Activated naive CD8-positive, alpha-beta T cell treated with anti-CD3 and anti-CD28 coated beads, Interleukin-2, amount 10 ng/mL, durations not matched to agents 7 days and 5 days (primary cell): ENCODE data around the gene ZNF410. TPM values are rescaled to one million over a fixed set of nuclear protein-coding genes. Genes with fewer than 3 reads are reported as not detected.

Experiments used
- ATAC-seq: fragments of 150-1000 bp; cut with Tn5 transposase; one replicate; pipeline ENCODE4 v1.10.0; 2021; ENCODE audit warnings: low read depth, moderate library complexity
- POLR2A ChIA-PET: fragments of 350-600 bp; sonication (Branson Sonifier 250); formaldehyde crosslinking; loops from one replicate; lab custom pipeline; 2021; ENCODE audit warnings: antibody characterized with exemption; lab: Charles Lee
- DNase-seq: peaks from one replicate; pipeline ENCODE4 v3.0.0; 2021
- H3K27ac Mint-ChIP-seq: one replicate; pipeline ENCODE4 v1.8.0; 2022; ENCODE audit warnings: mild to moderate bottlenecking, mixed read lengths
- H3K27me3 Mint-ChIP-seq: one replicate; pipeline ENCODE4 v1.8.0; 2022; ENCODE audit warnings: mild to moderate bottlenecking, moderate library complexity, mixed read lengths
- H3K36me3 Mint-ChIP-seq: one replicate; pipeline ENCODE4 v1.8.0; 2021; ENCODE audit warnings: mild to moderate bottlenecking, mixed read lengths
- H3K4me1 Mint-ChIP-seq: one replicate; pipeline ENCODE4 v1.8.0; 2021; ENCODE audit warnings: mixed read lengths
- H3K4me3 Mint-ChIP-seq: one replicate; pipeline ENCODE4 v1.8.0; 2022; ENCODE audit warnings: mild to moderate bottlenecking, moderate library complexity, mixed read lengths
- H3K9me3 Mint-ChIP-seq: one replicate; pipeline ENCODE4 v1.8.0; 2021; ENCODE audit warnings: mixed read lengths
- total RNA-seq, 2 experiments: library from RNA; stranded (reverse); gene quantifications; one replicate each; pipeline ENCODE4 v1.2.3, GENCODE V29; 2021

The ZNF410 gene
- total RNA-seq, 2 experiments from 2014 or later: 53.3 to 56.5 TPM

GRCh38 chr14:73944432-73945158 is 57.9 kb downstream of the ZNF410 start:
- ATAC-seq (no peak), DNase-seq (no peak)
- no peak overlapping the region for H3K27ac Mint-ChIP-seq
- no peaks in the 10 kb centered on the region for H3K36me3 Mint-ChIP-seq
- POLR2A ChIA-PET: no interaction called here
- no peak overlapping the region for H3K4me3 Mint-ChIP-seq
- no peaks in the 10 kb centered on the region for H3K9me3 Mint-ChIP-seq
- H3K4me1 Mint-ChIP-seq: peaks cover 8% of the 10 kb centered on the region
- H3K27me3 Mint-ChIP-seq: no peaks in the 10 kb centered on the region

- POLR2A ChIA-PET: no interaction called here
These were observed 58.6 kb downstream of the ZNF410 start for GRCh38 chr14:73945159-73945670.

DNA sequence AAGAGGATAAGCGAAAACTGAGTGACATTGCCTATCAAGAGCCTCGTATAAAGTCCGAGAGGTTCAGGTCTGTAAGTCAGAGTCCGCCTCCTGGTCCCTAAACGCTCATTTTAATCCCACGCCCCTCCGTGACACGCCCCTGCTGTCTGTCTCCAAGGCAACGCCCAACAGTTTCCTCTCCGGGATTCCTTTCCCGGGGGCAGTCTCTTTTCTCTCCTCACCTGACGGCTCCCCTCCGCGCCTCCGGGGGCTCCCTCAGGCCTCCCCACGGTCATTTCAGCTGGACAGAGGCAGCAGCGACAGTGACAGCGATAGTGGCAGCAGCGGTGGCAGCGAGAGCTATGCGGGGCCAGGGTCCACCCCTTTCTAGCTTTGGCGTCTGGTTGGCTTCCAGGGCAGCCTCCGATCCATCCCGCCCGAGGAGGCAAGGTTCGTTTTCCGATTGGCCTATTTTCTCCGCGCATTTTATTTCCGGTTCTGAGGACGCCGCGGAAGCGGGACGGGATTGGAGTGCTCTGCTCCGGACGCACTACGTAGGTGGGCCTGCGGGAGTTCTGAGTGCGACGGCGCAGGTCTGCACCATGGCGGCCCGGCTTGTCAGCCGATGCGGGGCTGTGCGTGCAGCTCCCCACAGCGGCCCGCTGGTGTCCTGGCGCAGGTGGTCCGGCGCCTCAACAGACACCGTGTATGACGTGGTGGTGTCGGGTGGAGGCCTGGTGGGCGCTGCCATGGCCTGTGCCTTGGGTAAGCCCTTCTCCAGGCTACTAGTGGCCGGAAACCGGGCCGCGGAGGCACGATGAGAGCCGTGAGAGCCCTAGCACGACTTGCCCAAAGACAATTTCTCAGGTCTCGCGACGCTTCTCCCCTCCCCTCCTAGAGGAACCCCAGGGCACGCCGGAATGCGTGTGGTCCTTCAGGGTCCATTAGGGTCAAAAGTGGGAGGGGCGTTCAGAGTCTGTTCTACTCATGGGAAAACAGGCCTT is 63.4 kb downstream of the ZNF410 start, which contains the start of the genes COQ6 and FAM161B:
Gene COQ6, plus strand, starts transcription at position 551 of the 983 bp plus-strand sequence. Its CDS starts 31 bp downstream, at position 582.
Gene FAM161B, minus strand, starts transcription at position 343 of the 983 bp plus-strand sequence. Its CDS starts 68 bp downstream, at position 275.
- H3K9me3 Mint-ChIP-seq: no peaks in the 10 kb centered on the region
- peak; percentile 96 for ATAC-seq
- H3K27ac Mint-ChIP-seq: peak within 1 kb of the TSS; percentile 88
- H3K4me1 Mint-ChIP-seq: peaks cover 13% of the 10 kb centered on the region
- peak within 1 kb of the TSS; percentile 99 for H3K4me3 Mint-ChIP-seq
- peaks cover 3% of the 10 kb centered on the region for H3K36me3 Mint-ChIP-seq
- POLR2A ChIA-PET: interaction anchor here (0.5 to 1.3 kb wide), 4 partner anchors 8 to 1114 kb away, joined by 3 to 9 read pairs (median 3); partner anchors contain the start of genes ACYP1, BBOF1 and ENTPD5
- DNase-seq: peak; percentile 89
- H3K27me3 Mint-ChIP-seq: no peaks in the 10 kb centered on the region

More at GRCh38 chr14:73945159-73945670, 58.6 kb downstream of the ZNF410 start:
- peaks cover 8% of the 10 kb centered on the region for H3K4me1 Mint-ChIP-seq
- no peaks in the 10 kb centered on the region for H3K36me3 Mint-ChIP-seq
- H3K4me3 Mint-ChIP-seq: no peak overlapping the region
- H3K27me3 Mint-ChIP-seq: no peaks in the 10 kb centered on the region
- DNase-seq: no peak
- no peak for ATAC-seq
- no peak overlapping the region for H3K27ac Mint-ChIP-seq
- H3K9me3 Mint-ChIP-seq: no peaks in the 10 kb centered on the region

DNA sequence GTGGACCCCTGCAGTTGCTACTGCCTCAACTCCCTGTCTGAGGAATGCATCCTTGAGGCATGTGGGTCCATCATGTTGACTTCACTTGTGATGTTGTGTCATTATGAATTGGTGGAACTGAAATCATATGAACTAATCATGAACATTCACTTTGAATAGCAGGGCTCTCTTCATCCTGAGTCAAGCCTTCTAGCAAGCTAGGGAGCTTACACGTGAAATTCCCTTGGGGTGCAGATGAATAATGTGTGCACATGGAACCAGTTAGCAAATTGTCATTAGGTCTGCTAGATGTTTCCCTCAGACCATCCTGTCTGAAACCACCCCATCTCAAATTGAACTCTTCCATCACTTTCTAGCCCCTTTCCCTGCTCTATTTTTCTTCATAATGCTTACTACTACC is 67.1 kb downstream of the ZNF410 start:
- H3K4me3 Mint-ChIP-seq: no peak overlapping the region
- H3K27me3 Mint-ChIP-seq: no peaks in the 10 kb centered on the region
- peaks cover 12% of the 10 kb centered on the region for H3K4me1 Mint-ChIP-seq
- peaks cover 3% of the 10 kb centered on the region for H3K36me3 Mint-ChIP-seq
- H3K9me3 Mint-ChIP-seq: no peaks in the 10 kb centered on the region
- ATAC-seq (no peak), DNase-seq (no peak)
- H3K27ac Mint-ChIP-seq: no peak overlapping the region
- POLR2A ChIA-PET: no interaction called here

DNA sequence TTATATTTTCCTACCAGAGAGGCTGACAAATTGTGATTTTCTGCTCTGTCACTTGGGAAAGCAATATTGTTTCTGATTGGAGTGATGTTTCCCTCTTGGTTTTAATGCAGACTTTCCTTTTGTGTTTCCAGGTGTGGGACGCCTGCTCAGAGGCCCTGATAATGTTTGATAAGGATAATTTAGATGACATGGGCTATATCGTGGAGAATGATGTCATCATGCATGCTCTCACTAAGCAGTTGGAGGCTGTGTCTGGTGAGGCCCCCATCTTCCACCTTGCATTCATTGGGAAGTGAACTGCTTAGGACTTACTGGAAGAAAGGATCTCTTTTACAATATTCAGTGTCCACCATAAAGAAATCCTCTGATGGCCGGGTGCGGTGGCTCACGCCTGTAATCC is 69.0 kb downstream of the ZNF410 start:
- H3K36me3 Mint-ChIP-seq: peaks cover 4% of the 10 kb centered on the region
- DNase-seq: no peak
- POLR2A ChIA-PET: no interaction called here
- H3K4me3 Mint-ChIP-seq: no peak overlapping the region
- ATAC-seq: no peak
- H3K4me1 Mint-ChIP-seq: peaks cover 10% of the 10 kb centered on the region
- H3K27ac Mint-ChIP-seq: no peak overlapping the region
- H3K27me3 Mint-ChIP-seq: no peaks in the 10 kb centered on the region
- H3K9me3 Mint-ChIP-seq: no peaks in the 10 kb centered on the region

GRCh38 chr14:73958591-73958990 is 71.9 kb downstream of the ZNF410 start:
- H3K27ac Mint-ChIP-seq: no peak overlapping the region
- DNase-seq (no peak), ATAC-seq (no peak)
- no peak overlapping the region for H3K4me3 Mint-ChIP-seq
- H3K9me3 Mint-ChIP-seq: no peaks in the 10 kb centered on the region
- H3K36me3 Mint-ChIP-seq: peaks cover 14% of the 10 kb centered on the region
- H3K4me1 Mint-ChIP-seq: peaks cover 4% of the 10 kb centered on the region
- no peaks in the 10 kb centered on the region for H3K27me3 Mint-ChIP-seq
- POLR2A ChIA-PET: interaction anchor here (0.9 kb wide), 2 partner anchors 9 to 11 kb away, joined by 3 to 4 read pairs; partner anchors contain the start of gene FAM161B

DNA sequence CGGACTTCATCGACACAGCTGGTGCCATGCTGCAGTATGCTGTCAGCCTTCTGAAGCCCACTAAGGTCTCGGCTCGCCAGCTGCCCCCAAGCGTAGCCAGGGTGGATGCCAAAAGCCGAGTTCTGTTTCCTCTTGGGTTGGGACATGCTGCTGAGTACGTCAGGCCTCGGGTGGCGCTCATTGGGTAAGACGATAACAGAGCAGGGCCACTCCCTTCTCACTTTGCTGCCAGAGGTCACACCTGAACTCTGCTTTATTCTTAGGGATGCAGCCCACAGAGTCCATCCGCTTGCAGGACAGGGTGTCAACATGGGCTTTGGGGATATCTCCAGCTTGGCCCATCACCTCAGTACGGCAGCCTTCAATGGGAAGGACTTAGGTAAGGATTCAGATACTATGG is 74.5 kb downstream of the ZNF410 start:
- no peak overlapping the region for H3K27ac Mint-ChIP-seq
- ATAC-seq: no peak
- H3K4me3 Mint-ChIP-seq: no peak overlapping the region
- peaks cover 4% of the 10 kb centered on the region for H3K4me1 Mint-ChIP-seq
- POLR2A ChIA-PET: no interaction called here
- no peaks in the 10 kb centered on the region for H3K27me3 Mint-ChIP-seq
- peaks cover 13% of the 10 kb centered on the region for H3K36me3 Mint-ChIP-seq
- H3K9me3 Mint-ChIP-seq: no peaks in the 10 kb centered on the region
- no peak for DNase-seq

DNA sequence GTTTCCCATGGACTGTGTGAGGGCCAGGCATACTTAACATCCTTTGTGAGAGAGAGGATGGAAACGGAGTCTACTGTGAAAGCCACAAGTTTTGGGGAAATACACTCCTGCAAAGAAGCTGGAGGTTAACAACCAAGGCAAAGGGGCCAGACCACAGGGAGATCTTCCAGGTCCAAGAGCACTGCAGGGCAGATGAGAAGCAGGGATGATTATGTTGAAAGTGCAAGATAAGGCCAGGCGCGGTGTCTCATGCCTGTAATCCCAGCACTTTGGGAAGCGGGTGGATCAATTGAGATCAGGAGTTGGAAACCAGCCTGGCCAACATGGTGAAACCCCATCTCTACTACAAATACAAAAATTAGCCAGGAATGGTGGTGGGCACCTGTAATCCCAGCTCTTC is 78.6 kb downstream of the ZNF410 start:
- POLR2A ChIA-PET: no interaction called here
- no peak for DNase-seq
- peaks cover 4% of the 10 kb centered on the region for H3K4me1 Mint-ChIP-seq
- peaks cover 16% of the 10 kb centered on the region for H3K36me3 Mint-ChIP-seq
- H3K27ac Mint-ChIP-seq: no peak overlapping the region
- H3K9me3 Mint-ChIP-seq: no peaks in the 10 kb centered on the region
- no peak for ATAC-seq
- no peak overlapping the region for H3K4me3 Mint-ChIP-seq
- H3K27me3 Mint-ChIP-seq: no peaks in the 10 kb centered on the region

GRCh38 chr14:73968885-73969284 is 82.2 kb downstream of the ZNF410 start:
- H3K27me3 Mint-ChIP-seq: no peaks in the 10 kb centered on the region

GRCh38 chr14:73973497-73973896 is 86.8 kb downstream of the ZNF410 start:
- POLR2A ChIA-PET: no interaction called here

More at GRCh38 chr14:73968885-73969284, 82.2 kb downstream of the ZNF410 start:
- peaks cover 2% of the 10 kb centered on the region for H3K4me1 Mint-ChIP-seq
- H3K4me3 Mint-ChIP-seq: no peak overlapping the region
- POLR2A ChIA-PET: no interaction called here
- peaks cover 7% of the 10 kb centered on the region for H3K36me3 Mint-ChIP-seq
- H3K27ac Mint-ChIP-seq: no peak overlapping the region
- no peak for ATAC-seq
- DNase-seq: no peak
- no peaks in the 10 kb centered on the region for H3K9me3 Mint-ChIP-seq

DNA sequence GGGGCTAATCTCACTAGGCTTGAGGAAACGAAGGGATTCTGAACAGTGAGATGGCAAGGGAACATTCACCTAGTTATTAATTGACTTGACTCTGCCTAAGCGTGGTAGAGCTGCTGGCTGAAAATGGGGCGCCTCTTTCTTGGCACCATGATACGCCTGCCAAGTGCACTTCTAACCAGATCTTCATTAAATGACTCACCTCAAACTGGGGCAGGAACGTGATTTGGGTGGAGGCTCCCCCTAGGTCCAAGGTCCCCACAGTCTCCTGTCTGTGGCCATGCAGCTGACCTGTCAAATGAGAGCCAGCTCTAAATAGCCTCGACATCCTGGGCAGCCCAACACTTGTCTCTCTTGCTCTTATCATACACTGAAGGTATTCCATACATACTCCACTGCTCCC is 89.5 kb downstream of the ZNF410 start:
- Mint-ChIP-seq H3K27ac (peak overlapping the region; percentile 24), H3K27me3 (no peaks in the 10 kb centered on the region), H3K9me3 (no peaks in the 10 kb centered on the region), H3K4me3 (no peak overlapping the region), H3K4me1 (no peaks in the 10 kb centered on the region), H3K36me3 (peaks cover 4% of the 10 kb centered on the region)
- no peak for ATAC-seq
- POLR2A ChIA-PET: no interaction called here
- no peak for DNase-seq

More at GRCh38 chr14:73973497-73973896, 86.8 kb downstream of the ZNF410 start:
- no peaks in the 10 kb centered on the region for H3K9me3 Mint-ChIP-seq
- peaks cover 6% of the 10 kb centered on the region for H3K36me3 Mint-ChIP-seq
- no peaks in the 10 kb centered on the region for H3K27me3 Mint-ChIP-seq
- no peak overlapping the region for H3K27ac Mint-ChIP-seq
- H3K4me3 Mint-ChIP-seq: no peak overlapping the region
- DNase-seq (no peak), ATAC-seq (no peak)
- no peaks in the 10 kb centered on the region for H3K4me1 Mint-ChIP-seq

DNA sequence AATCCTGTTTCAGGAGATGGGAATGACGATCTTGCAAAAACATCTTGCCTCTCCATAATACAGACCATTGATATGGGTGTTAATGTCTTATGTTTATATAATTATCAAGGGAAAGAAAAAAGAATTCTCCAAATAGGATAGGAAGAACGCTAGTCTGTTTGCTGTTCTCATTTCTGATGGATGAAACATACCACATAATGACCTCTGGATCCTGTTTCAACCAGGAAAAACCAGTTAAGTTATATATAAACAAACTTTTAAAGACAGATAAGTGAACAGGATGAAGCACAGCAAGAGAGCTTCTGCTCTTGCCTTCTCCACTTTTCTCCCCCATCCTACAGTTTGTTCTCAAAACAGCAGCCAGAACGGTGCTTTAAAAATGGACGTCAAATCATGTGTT is 91.2 kb downstream of the ZNF410 start:
- DNase-seq (no peak), ATAC-seq (no peak)
- peaks cover 2% of the 10 kb centered on the region for H3K36me3 Mint-ChIP-seq
- H3K27me3 Mint-ChIP-seq: no peaks in the 10 kb centered on the region
- no peak overlapping the region for H3K27ac Mint-ChIP-seq
- H3K4me3 Mint-ChIP-seq: no peak overlapping the region
- H3K9me3 Mint-ChIP-seq: no peaks in the 10 kb centered on the region
- no peaks in the 10 kb centered on the region for H3K4me1 Mint-ChIP-seq
- POLR2A ChIA-PET: no interaction called here
